Endodermal cell (in vitro differentiated cells): Measurements from ENCODE around the gene HACL1. TPM values are rescaled to one million over a fixed set of nuclear protein-coding genes. Genes with fewer than 3 reads are reported as not detected.

Source experiments
- DNase-seq: peaks from one replicate; pipeline ENCODE4 v3.0.0-alpha.2; 2017
- H3K27ac ChIP-seq: 2 replicates; pipeline ENCODE4 v1.5.1; 2013; ENCODE audit warnings: mild to moderate bottlenecking, low read depth, low read length, moderate library complexity
- H3K27me3 ChIP-seq: 2 replicates; pipeline ENCODE4 v1.6.1; 2013; ENCODE audit warnings: mild to moderate bottlenecking, low read length, moderate library complexity; ENCODE audit not compliant: insufficient read depth, control insufficient read depth, poor library complexity, severe bottlenecking
- H3K36me3 ChIP-seq: 2 replicates; pipeline ENCODE4 v1.7.0; 2013; ENCODE audit warnings: mild to moderate bottlenecking, low read length, moderate library complexity; ENCODE audit not compliant: control insufficient read depth, insufficient read depth
- H3K4me1 ChIP-seq: one replicate; pipeline ENCODE4 v1.7.0; 2013; ENCODE audit warnings: low read length; ENCODE audit not compliant: control insufficient read depth, insufficient read depth
- H3K4me3 ChIP-seq: 2 replicates; pipeline ENCODE4 v1.5.1; 2013; ENCODE audit warnings: mild to moderate bottlenecking, low read length, moderate library complexity
- H3K9ac ChIP-seq: 2 replicates; pipeline ENCODE4 v1.6.1; 2013; ENCODE audit warnings: mild to moderate bottlenecking, low read length, moderate library complexity; ENCODE audit not compliant: poor library complexity, severe bottlenecking; ENCODE audit errors: extremely low read depth
- H3K9me3 ChIP-seq: 2 replicates; pipeline ENCODE4 v1.6.1; 2013; ENCODE audit warnings: mild to moderate bottlenecking, low read length, moderate library complexity; ENCODE audit not compliant: control insufficient read depth
- H3K27ac Mint-ChIP-seq: 2 replicates; pipeline ENCODE4 v1.8.0; 2020; ENCODE audit warnings: mixed read lengths
- H3K27me3 Mint-ChIP-seq: 2 replicates; pipeline ENCODE4 v1.8.0; 2021; ENCODE audit warnings: mild to moderate bottlenecking, mixed read lengths; ENCODE audit not compliant: insufficient read depth
- H3K36me3 Mint-ChIP-seq: 2 replicates; pipeline ENCODE4 v1.8.0; 2020; ENCODE audit warnings: low read depth, mixed read lengths
- H3K4me1 Mint-ChIP-seq: 2 replicates; pipeline ENCODE4 v1.8.0; 2020; ENCODE audit warnings: mixed read lengths
- H3K4me3 Mint-ChIP-seq: 2 replicates; pipeline ENCODE4 v1.8.0; 2020; ENCODE audit warnings: mild to moderate bottlenecking, moderate library complexity, mixed read lengths
- H3K9me3 Mint-ChIP-seq: 2 replicates; pipeline ENCODE4 v1.8.0; 2020; ENCODE audit warnings: mild to moderate bottlenecking, mixed read lengths
- CTCF ChIP-seq: fragments of 200-600 bp; sonication (generic); conservative IDR thresholded peaks from 2 replicates; pipeline ENCODE4 v1.5.0; 2021; ENCODE audit warnings: antibody characterized with exemption, mild to moderate bottlenecking
- WGBS, 2 experiments: methylation state at CpG; one replicate each; pipeline versions ENCODE4 v1.1.5 to v1.1.7; 2013; ENCODE audit warnings: missing lambda C conversion rate in 2 of 2, mixed read lengths in 1 of 2; ENCODE audit not compliant: insufficient coverage in 1 of 2, insufficient read length in 1 of 2; 5-methylcytosine and 5-hydroxymethylcytosine counted together
- total RNA-seq, 2 donors: library from RNA; stranded (reverse); fragmentation: NEBNext Ultra II Directional in 1 of 2; extraction: Animal tissue kit (Norgen Biotek cat#: 25700) in 1 of 2; gene quantifications; 2 replicates in 1 of 2; 3 replicates in 1 of 2; pipeline ENCODE4 v1.2.1, GENCODE V29; 2021

The HACL1 gene
- total RNA-seq, 2 donors from 2014 or later: 39.4 to 41.8 TPM

- Mint-ChIP-seq H3K4me3 (no peak overlapping the region), H3K27ac (peak overlapping the region; percentile 39), H3K27me3 (no peaks in the 10 kb centered on the region), H3K36me3 (peaks cover 4% of the 10 kb centered on the region), H3K4me1 (peaks cover 38% of the 10 kb centered on the region), H3K9me3 (no peaks in the 10 kb centered on the region)
- Histone ChIP-seq H3K9me3 (no peaks in the 10 kb centered on the region), H3K4me3 (no peak overlapping the region), H3K9ac (no peak overlapping the region), H3K27me3 (no peaks in the 10 kb centered on the region), H3K4me1 (peaks cover 3% of the 10 kb centered on the region), H3K36me3 (no peaks in the 10 kb centered on the region), H3K27ac (no peak overlapping the region)
- no peak for DNase-seq
- TF ChIP-seq CTCF: no peak
- 95 to 100% methylated on average over 4 of the region's 4 CpGs for WGBS, 2 experiments
These were observed 30.8 kb upstream of the HACL1 start for GRCh38 chr3:15632212-15632580.

GRCh38 chr3:15631426-15632211 is 30.2 kb upstream of the HACL1 start:
- H3K4me3 ChIP-seq: no peak overlapping the region
- H3K9me3 ChIP-seq: no peaks in the 10 kb centered on the region
- 87 to 91% methylated on average over 11 to 12 of the region's 12 CpGs for WGBS, 2 experiments
- Mint-ChIP-seq H3K9me3 (no peaks in the 10 kb centered on the region), H3K27me3 (no peaks in the 10 kb centered on the region), H3K36me3 (peaks cover 4% of the 10 kb centered on the region), H3K4me3 (no peak overlapping the region), H3K27ac (peak overlapping the region; percentile 61), H3K4me1 (peaks cover 38% of the 10 kb centered on the region)
- H3K9ac ChIP-seq: no peak overlapping the region
- TF ChIP-seq CTCF: peak; percentile 45
- no peaks in the 10 kb centered on the region for H3K27me3 ChIP-seq
- no peak overlapping the region for H3K27ac ChIP-seq
- no peak for DNase-seq
- H3K4me1 ChIP-seq: peaks cover 3% of the 10 kb centered on the region
- H3K36me3 ChIP-seq: no peaks in the 10 kb centered on the region

- Mint-ChIP-seq H3K4me3 (no peak overlapping the region), H3K27ac (no peak overlapping the region), H3K4me1 (peaks cover 35% of the 10 kb centered on the region), H3K27me3 (no peaks in the 10 kb centered on the region), H3K9me3 (no peaks in the 10 kb centered on the region), H3K36me3 (peaks cover 4% of the 10 kb centered on the region)
- no peaks in the 10 kb centered on the region for H3K36me3 ChIP-seq
- H3K4me1 ChIP-seq: no peaks in the 10 kb centered on the region
- no peaks in the 10 kb centered on the region for H3K27me3 ChIP-seq
- H3K27ac ChIP-seq: no peak overlapping the region
- TF ChIP-seq CTCF: no peak
- H3K4me3 ChIP-seq: no peak overlapping the region
- 59 to 61% methylated on average over 8 of the region's 8 CpGs for WGBS, 2 experiments
- DNase-seq: no peak
- H3K9ac ChIP-seq: no peak overlapping the region
- H3K9me3 ChIP-seq: no peaks in the 10 kb centered on the region
These were observed 29.4 kb upstream of the HACL1 start for GRCh38 chr3:15630646-15631350.
